ENCODE results near the gene SMIM3. TPM values are rescaled to one million over a fixed set of nuclear protein-coding genes. Genes with fewer than 3 reads are reported as not detected.
A peak's percentile ranks its signal among the peaks of the same experiment; 100 is the strongest.

The SMIM3 gene
- total RNA-seq, 3 donors from 2014 or later (not counting 1 experiment from before 2014, with no cell fraction given): 7.0 to 9.4 (median 8.9) TPM

DNA sequence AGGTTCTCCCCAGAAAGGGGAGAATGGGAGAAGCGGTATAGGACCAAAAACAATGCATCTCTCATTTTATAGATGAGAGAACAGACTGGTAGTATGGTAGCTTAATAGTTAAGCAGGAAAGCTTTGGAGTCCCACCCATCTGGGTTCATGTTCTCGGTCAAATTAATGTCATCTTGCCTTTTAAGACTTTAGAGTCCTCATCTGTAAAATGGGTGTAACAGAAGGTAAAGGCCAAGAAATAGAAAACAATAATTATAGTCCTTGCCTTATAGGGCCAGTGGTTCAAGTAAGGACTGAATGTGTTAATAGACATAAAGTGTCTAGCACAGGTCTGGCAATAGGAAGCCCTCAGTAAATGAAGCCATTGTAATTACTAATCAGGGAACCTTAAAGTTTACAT is 16.4 kb downstream of the SMIM3 start:
- H3K9me3 Mint-ChIP-seq: no peaks in the 10 kb centered on the region
- Histone ChIP-seq H3K27ac (ENCODE audit: low read length) (no peak overlapping the region), H3K36me3 (ENCODE audit: control insufficient read depth, insufficient read depth, low read length) (peaks cover 2% of the 10 kb centered on the region), H3K9me3 (ENCODE audit: control insufficient read depth, insufficient read depth, low read length) (no peaks in the 10 kb centered on the region), H3K4me3 (ENCODE audit: low read length) (no peak overlapping the region), H3K27me3 (ENCODE audit: control insufficient read depth, insufficient read depth, low read length) (no peaks in the 10 kb centered on the region), H3K4me1 (ENCODE audit: control insufficient read depth, insufficient read depth, low read length) (peaks cover 5% of the 10 kb centered on the region)
- no peaks in the 10 kb centered on the region for H3K36me3 Mint-ChIP-seq
- WGBS (ENCODE audit: insufficient coverage): 82% methylated on average over 1 of the region's 2 CpGs
- ATAC-seq (no peak), DNase-seq (no peak)
- H3K4me1 Mint-ChIP-seq: peaks cover 9 to 13% of the 10 kb centered on the region in 2 donors
- H3K27me3 Mint-ChIP-seq (ENCODE audit: low read depth in 2 of 2): no peaks in the 10 kb centered on the region
- no peak overlapping the region for H3K4me3 Mint-ChIP-seq
- intact Hi-C loops (cut with micrococcal nuclease): no loop called here
- no peak for TF ChIP-seq CTCF (IDR thresholded peaks at IDR 0.05)
- no peak overlapping the region for H3K27ac Mint-ChIP-seq

- Mint-ChIP-seq H3K9me3 (no peaks in the 10 kb centered on the region), H3K27ac (no peak overlapping the region), H3K27me3 (ENCODE audit: low read depth in 2 of 2) (no peaks in the 10 kb centered on the region), H3K4me1 (no peaks in the 10 kb centered on the region), H3K4me3 (no peak overlapping the region), H3K36me3 (no peaks in the 10 kb centered on the region)
- Histone ChIP-seq H3K9me3 (ENCODE audit: control insufficient read depth, insufficient read depth, low read length) (no peaks in the 10 kb centered on the region), H3K36me3 (ENCODE audit: control insufficient read depth, insufficient read depth, low read length) (peaks cover 2% of the 10 kb centered on the region), H3K4me3 (ENCODE audit: low read length) (no peak overlapping the region), H3K4me1 (ENCODE audit: control insufficient read depth, insufficient read depth, low read length) (peaks cover 4% of the 10 kb centered on the region), H3K27me3 (ENCODE audit: control insufficient read depth, insufficient read depth, low read length) (no peaks in the 10 kb centered on the region), H3K27ac (ENCODE audit: low read length) (no peak overlapping the region)
- TF ChIP-seq CTCF (IDR thresholded peaks at IDR 0.05): no peak
- DNase-seq: no peak
- 100% methylated on average over 2 of the region's 2 CpGs for WGBS (ENCODE audit: insufficient coverage)
- ATAC-seq: no peak
- intact Hi-C loops (cut with micrococcal nuclease): no loop called here
Measured at GRCh38 chr5:150797384-150797783, 18.8 kb downstream of the SMIM3 start.

- intact Hi-C loops (cut with micrococcal nuclease): loop anchor here (5.0 kb wide), 1 partner anchor 46 kb away; the partner anchor contains the start of gene IRGM
- Histone ChIP-seq H3K27ac (ENCODE audit: low read length) (no peak overlapping the region), H3K4me1 (ENCODE audit: control insufficient read depth, insufficient read depth, low read length) (peaks cover 4% of the 10 kb centered on the region), H3K4me3 (ENCODE audit: low read length) (no peak overlapping the region), H3K36me3 (ENCODE audit: control insufficient read depth, insufficient read depth, low read length) (peaks cover 2% of the 10 kb centered on the region), H3K27me3 (ENCODE audit: control insufficient read depth, insufficient read depth, low read length) (no peaks in the 10 kb centered on the region), H3K9me3 (ENCODE audit: control insufficient read depth, insufficient read depth, low read length) (no peaks in the 10 kb centered on the region)
- Mint-ChIP-seq H3K36me3 (no peaks in the 10 kb centered on the region), H3K27ac (no peak overlapping the region), H3K4me1 (no peaks in the 10 kb centered on the region), H3K4me3 (no peak overlapping the region), H3K27me3 (ENCODE audit: low read depth in 2 of 2) (peaks cover 4 to 25% of the 10 kb centered on the region in 2 donors), H3K9me3 (no peaks in the 10 kb centered on the region)
- peak; percentile 48 for TF ChIP-seq CTCF (IDR thresholded peaks at IDR 0.05)
- 22% methylated on average over 13 of the region's 15 CpGs for WGBS (ENCODE audit: insufficient coverage)
- DNase-seq: peak in 1 of 2 donors; percentile 75
- ATAC-seq: peak in 2 of 3 donors; percentile 34 to 65
Measured at GRCh38 chr5:150801117-150801927, 22.8 kb downstream of the SMIM3 start.

Data from natural killer cell (primary cell).